Gastroesophageal sphincter (tissue), 3 donors: ENCODE results near the gene PIK3CD.

ENCODE experiments used
- POLR2A ChIP-seq, 2 donors: fragments of 450-650 bp; IDR thresholded peaks; one replicate each; pipeline ENCODE4 v1.6.1; 2017; ENCODE audit warnings: antibody characterized with exemption in 2 of 2, mild to moderate bottlenecking in 2 of 2, moderate library complexity in 1 of 2
- TF ChIP-seq, protein P1 (sequence below), 4 experiments: fragments of 200-600 bp in 2 of 4; fragments of 450-650 bp in 2 of 4; sonication (generic) in 1 of 4; IDR thresholded peaks; one replicate each; pipeline ENCODE4 v1.5.1; 2017 to 2019; ENCODE audit warnings: antibody characterized with exemption in 4 of 4, mild to moderate bottlenecking in 2 of 4, moderate library complexity in 2 of 4

DNA sequence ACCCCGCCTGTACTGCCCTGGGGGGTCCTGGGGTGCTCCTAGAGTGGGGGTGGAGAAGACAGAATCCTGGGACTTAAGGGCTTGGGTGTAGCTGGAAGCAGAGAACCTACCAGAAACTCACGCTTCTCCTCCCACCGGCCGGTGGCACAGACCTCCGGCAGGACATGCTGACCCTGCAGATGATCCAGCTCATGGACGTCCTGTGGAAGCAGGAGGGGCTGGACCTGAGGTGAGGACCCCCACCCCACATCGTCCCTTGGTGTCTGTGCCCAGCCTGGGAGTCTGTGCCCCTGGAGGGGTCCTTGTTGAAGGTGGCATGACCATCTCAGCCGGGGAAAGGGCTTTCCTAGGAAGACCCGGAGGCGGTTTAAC is 70.8 kb downstream of the PIK3CD start:
- TF ChIP-seq, protein P1, sequence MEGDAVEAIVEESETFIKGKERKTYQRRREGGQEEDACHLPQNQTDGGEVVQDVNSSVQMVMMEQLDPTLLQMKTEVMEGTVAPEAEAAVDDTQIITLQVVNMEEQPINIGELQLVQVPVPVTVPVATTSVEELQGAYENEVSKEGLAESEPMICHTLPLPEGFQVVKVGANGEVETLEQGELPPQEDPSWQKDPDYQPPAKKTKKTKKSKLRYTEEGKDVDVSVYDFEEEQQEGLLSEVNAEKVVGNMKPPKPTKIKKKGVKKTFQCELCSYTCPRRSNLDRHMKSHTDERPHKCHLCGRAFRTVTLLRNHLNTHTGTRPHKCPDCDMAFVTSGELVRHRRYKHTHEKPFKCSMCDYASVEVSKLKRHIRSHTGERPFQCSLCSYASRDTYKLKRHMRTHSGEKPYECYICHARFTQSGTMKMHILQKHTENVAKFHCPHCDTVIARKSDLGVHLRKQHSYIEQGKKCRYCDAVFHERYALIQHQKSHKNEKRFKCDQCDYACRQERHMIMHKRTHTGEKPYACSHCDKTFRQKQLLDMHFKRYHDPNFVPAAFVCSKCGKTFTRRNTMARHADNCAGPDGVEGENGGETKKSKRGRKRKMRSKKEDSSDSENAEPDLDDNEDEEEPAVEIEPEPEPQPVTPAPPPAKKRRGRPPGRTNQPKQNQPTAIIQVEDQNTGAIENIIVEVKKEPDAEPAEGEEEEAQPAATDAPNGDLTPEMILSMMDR (IDR thresholded peaks at IDR 0.05): no peak
- TF ChIP-seq POLR2A (IDR thresholded peaks at IDR 0.05): no peak
